Type B pancreatic cell (in vitro differentiated cells): ENCODE data around the gene OR4D9. TPM values are rescaled to one million over a fixed set of nuclear protein-coding genes. Genes with fewer than 3 reads are reported as not detected.
"Not testable (repeated sequence)": the region's sequence is repeated elsewhere in the genome, so short reads cannot be mapped to it uniquely, and the experiment has no call there.

Source experiments
- DNase-seq: peaks from one replicate; pipeline ENCODE4 v3.0.0; 2021; ENCODE audit warnings: mixed read lengths; ENCODE audit not compliant: unreplicated experiment; ENCODE audit errors: extremely low spot score
- H3K27ac Mint-ChIP-seq: 2 replicates; pipeline ENCODE4 v1.8.0; 2021; ENCODE audit warnings: mild to moderate bottlenecking, mixed read lengths
- H3K27me3 Mint-ChIP-seq: 2 replicates; pipeline ENCODE4 v1.8.0; 2021; ENCODE audit warnings: mixed read lengths
- H3K36me3 Mint-ChIP-seq: 2 replicates; pipeline ENCODE4 v1.8.0; 2021; ENCODE audit warnings: mixed read lengths
- H3K4me1 Mint-ChIP-seq: one replicate; pipeline ENCODE4 v1.8.0; 2021; ENCODE audit warnings: mixed read lengths; ENCODE audit not compliant: unreplicated experiment
- H3K4me3 Mint-ChIP-seq: 2 replicates; pipeline ENCODE4 v1.8.0; 2021; ENCODE audit warnings: mild to moderate bottlenecking, mixed read lengths
- H3K9me3 Mint-ChIP-seq: 2 replicates; pipeline ENCODE4 v1.8.0; 2021; ENCODE audit warnings: mixed read lengths
- CTCF ChIP-seq: fragments of 200-600 bp; sonication (generic); conservative IDR thresholded peaks from 2 replicates; pipeline ENCODE4 v1.5.0; 2021; ENCODE audit warnings: antibody characterized with exemption, mild to moderate bottlenecking
- total RNA-seq: library from RNA; stranded (reverse); gene quantifications from 2 replicates; pipeline ENCODE4 v1.2.1, GENCODE V29; 2021; ENCODE audit warnings: low replicate concordance

The OR4D9 gene
- total RNA-seq, 1 donor from 2014 or later = not detected

DNA sequence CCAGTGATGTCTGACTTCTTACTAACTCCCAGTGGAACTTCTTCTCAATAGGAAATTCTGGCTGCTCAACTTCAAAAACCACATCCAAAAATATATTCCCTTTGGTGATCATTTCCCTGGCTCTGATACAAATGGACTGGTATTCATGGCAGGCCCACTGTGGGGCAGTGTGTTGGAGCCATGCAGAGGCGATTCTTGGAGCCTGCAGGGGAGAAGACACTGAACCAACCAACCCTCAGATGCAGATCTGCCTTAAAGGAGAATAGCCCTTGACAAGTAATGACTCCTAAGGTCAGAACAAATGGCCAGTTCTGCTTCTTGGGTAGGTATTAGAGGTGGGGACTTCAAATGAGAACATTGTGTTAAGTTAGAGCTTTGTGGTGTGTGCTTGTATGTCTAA, 12.2 kb downstream of the OR4D9 start:
- H3K4me1 Mint-ChIP-seq = peaks cover 3% of the 10 kb centered on the region
- no peak overlapping the region for H3K4me3 Mint-ChIP-seq
- H3K9me3 Mint-ChIP-seq = no peaks in the 10 kb centered on the region
- TF ChIP-seq CTCF = no peak
- no peak overlapping the region for H3K27ac Mint-ChIP-seq
- H3K27me3 Mint-ChIP-seq = peaks cover 5% of the 10 kb centered on the region
- H3K36me3 Mint-ChIP-seq = no peaks in the 10 kb centered on the region
- no peak for DNase-seq

DNA sequence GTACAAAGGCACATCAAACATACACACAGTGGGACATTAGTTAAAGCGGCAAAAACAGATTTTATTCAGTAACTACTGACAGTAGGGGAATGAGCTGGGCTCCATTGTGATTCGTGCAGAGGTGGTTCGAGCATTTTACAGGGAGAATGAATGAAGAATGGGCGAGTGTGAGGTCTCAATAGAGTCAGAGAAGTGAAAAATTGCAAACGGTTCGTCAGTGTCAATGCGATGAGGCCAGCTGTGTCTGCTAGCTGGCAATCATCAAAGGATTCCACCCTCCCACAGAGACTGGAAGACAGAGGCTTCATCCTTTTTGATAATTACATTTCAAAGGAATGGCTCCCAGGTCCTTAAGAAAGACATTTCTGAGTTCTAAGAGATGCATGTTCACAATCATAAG, 17.4 kb downstream of the OR4D9 start:
- Mint-ChIP-seq H3K27ac (no peak overlapping the region), H3K4me3 (peak overlapping the region; percentile 13), H3K36me3 (no peaks in the 10 kb centered on the region), H3K9me3 (peaks cover 5% of the 10 kb centered on the region), H3K4me1 (peaks cover 16% of the 10 kb centered on the region), H3K27me3 (peaks cover 3% of the 10 kb centered on the region)
- no peak for TF ChIP-seq CTCF
- no peak for DNase-seq

DNA sequence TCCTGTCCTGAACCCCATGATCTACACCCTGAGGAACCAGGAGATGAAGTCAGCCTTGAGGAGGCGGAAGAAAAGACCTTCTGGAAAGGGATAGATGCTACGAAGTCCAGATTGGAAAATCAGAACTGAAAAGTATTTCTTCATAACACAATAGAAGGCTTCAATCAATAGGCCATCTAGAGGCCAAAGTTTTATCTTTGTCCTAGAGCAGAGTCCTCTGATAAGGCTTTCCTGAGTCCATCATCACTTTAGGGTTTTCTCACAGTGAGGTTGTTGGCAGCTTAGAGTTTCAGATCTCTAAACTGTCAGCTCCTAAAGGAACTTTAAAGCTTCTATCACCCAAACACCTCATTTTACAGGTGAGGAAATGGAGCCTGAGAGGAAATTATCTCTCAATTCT, 21.3 kb downstream of the OR4D9 start:
- no peak for DNase-seq
- Mint-ChIP-seq H3K27me3 (no peaks in the 10 kb centered on the region), H3K27ac (no peak overlapping the region), H3K36me3 (no peaks in the 10 kb centered on the region), H3K9me3 (peaks cover 5% of the 10 kb centered on the region), H3K4me3 (no peak overlapping the region), H3K4me1 (peaks cover 23% of the 10 kb centered on the region)
- no peak for TF ChIP-seq CTCF

DNA sequence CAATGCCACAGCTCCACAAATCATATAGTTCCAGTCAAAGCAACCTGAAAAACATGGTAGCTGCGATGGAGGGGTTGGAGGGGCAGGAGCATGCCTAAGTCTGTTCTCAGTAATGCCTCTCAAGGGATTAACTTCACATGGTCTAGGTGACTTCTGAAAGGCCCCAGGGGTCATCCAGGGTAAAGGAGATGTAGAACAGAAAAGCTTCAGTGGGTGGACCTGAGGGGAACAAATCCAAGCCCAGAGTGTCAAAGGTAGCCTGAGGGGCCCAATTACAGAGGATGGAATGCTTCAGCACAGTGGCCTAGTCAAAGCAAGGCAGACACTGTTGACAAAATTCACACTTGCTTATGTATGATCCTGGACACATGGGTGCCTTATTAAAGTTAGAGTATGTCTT, 23.3 kb downstream of the OR4D9 start:
- no peak for DNase-seq
- Mint-ChIP-seq H3K4me3 (peak overlapping the region; percentile 47), H3K27ac (peak overlapping the region; percentile 58), H3K4me1 (peaks cover 15% of the 10 kb centered on the region), H3K27me3 (no peaks in the 10 kb centered on the region), H3K9me3 (peaks cover 5% of the 10 kb centered on the region), H3K36me3 (no peaks in the 10 kb centered on the region)
- TF ChIP-seq CTCF = no peak

DNA sequence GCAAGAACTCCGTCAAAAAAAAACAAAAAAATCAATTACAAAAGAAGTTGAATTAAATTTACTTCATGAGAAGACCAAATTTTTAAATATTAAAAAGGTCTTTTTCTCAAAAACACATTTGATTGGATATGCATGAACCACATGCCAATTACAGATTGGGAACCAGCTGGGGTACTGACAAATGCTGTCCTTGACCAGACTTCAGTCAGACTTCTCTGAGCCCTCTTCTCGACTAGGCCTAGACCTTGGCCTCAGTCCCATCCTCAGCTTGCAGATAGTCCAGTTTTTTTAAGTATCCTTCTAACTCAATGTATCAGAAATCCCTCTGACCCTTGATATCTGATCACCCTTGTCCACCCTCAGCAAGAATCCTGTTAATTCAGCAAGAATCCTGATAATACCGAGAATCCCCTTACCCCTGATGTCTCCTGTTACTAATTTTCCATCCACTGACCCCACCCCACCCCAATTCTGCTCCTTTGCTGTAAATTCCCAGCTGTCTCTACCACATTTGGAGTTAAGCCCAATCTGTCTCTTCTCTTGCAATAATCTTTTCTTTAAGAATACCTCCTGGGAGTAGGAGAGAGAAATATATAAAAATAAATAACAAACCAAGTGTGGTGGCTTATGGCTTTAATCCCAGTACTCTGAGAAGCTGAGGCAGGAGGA, 30.9 kb downstream of the OR4D9 start:
- Mint-ChIP-seq H3K27me3 (no peaks in the 10 kb centered on the region), H3K4me1 (peaks cover 6% of the 10 kb centered on the region), H3K9me3 (no peaks in the 10 kb centered on the region), H3K27ac (no peak overlapping the region), H3K4me3 (no peak overlapping the region), H3K36me3 (no peaks in the 10 kb centered on the region)
- DNase-seq = no peak
- no peak for TF ChIP-seq CTCF

GRCh38 chr11:59543713-59544112, 32.4 kb downstream of the OR4D9 start:
- H3K4me3 Mint-ChIP-seq, DNase-seq, H3K27ac Mint-ChIP-seq, H3K9me3 Mint-ChIP-seq, H3K4me1 Mint-ChIP-seq, H3K27me3 Mint-ChIP-seq, H3K36me3 Mint-ChIP-seq: not testable (repeated sequence)
